Measurements from ENCODE around the gene SND1.

- TF ChIP-seq BHLHE40 (IDR thresholded peaks at IDR 0.05; ENCODE audit: low read depth, low read length) (no peak), MAZ (IDR thresholded peaks at IDR 0.05; ENCODE audit: borderline replicate concordance, low read depth, low read length) (no peak), POLR2A (IDR thresholded peaks at IDR 0.05; ENCODE audit: low read depth, low read length) (no peak), RFX5 (IDR thresholded peaks at IDR 0.05; ENCODE audit: low read depth, low read length) (no peak), USF2 (IDR thresholded peaks at IDR 0.05; ENCODE audit: low read depth, low read length) (no peak), MAFK (IDR thresholded peaks at IDR 0.05; ENCODE audit: low read depth, low read length) (no peak), SMC3 (IDR thresholded peaks at IDR 0.05; ENCODE audit: low read depth, low read length) (no peak), RAD21 (IDR thresholded peaks at IDR 0.05; ENCODE audit: low read length) (no peak), FOS (IDR thresholded peaks at IDR 0.05; ENCODE audit: low read depth, low read length) (no peak), RCOR1 (IDR thresholded peaks at IDR 0.05; ENCODE audit: insufficient replicate concordance, low read length) (no peak)
- TF ChIP-seq, protein P1, sequence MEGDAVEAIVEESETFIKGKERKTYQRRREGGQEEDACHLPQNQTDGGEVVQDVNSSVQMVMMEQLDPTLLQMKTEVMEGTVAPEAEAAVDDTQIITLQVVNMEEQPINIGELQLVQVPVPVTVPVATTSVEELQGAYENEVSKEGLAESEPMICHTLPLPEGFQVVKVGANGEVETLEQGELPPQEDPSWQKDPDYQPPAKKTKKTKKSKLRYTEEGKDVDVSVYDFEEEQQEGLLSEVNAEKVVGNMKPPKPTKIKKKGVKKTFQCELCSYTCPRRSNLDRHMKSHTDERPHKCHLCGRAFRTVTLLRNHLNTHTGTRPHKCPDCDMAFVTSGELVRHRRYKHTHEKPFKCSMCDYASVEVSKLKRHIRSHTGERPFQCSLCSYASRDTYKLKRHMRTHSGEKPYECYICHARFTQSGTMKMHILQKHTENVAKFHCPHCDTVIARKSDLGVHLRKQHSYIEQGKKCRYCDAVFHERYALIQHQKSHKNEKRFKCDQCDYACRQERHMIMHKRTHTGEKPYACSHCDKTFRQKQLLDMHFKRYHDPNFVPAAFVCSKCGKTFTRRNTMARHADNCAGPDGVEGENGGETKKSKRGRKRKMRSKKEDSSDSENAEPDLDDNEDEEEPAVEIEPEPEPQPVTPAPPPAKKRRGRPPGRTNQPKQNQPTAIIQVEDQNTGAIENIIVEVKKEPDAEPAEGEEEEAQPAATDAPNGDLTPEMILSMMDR (conservative IDR thresholded peaks at IDR 0.05; ENCODE audit: low read depth, low read length) = no peak
- TF ChIP-seq, protein P2, sequence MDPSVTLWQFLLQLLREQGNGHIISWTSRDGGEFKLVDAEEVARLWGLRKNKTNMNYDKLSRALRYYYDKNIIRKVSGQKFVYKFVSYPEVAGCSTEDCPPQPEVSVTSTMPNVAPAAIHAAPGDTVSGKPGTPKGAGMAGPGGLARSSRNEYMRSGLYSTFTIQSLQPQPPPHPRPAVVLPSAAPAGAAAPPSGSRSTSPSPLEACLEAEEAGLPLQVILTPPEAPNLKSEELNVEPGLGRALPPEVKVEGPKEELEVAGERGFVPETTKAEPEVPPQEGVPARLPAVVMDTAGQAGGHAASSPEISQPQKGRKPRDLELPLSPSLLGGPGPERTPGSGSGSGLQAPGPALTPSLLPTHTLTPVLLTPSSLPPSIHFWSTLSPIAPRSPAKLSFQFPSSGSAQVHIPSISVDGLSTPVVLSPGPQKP (IDR thresholded peaks at IDR 0.05; ENCODE audit: borderline replicate concordance, low read depth, low read length) = no peak
Observed at GRCh38 chr7:127891854-127892438, 240.0 kb downstream of the SND1 start.
